CD4-positive, alpha-beta T cell treated with Interleukin-4 for 4 hours (primary cell): ENCODE data around the gene WFDC10A.
A peak's percentile ranks its signal among the peaks of the same experiment; 100 is the strongest.
"Not testable (repeated sequence)": the region's sequence is repeated elsewhere in the genome, so short reads cannot be mapped to it uniquely, and the experiment has no call there.

ENCODE experiments used
- DNase-seq: peaks from one replicate; pipeline ENCODE4 v3.0.0-alpha.2; 2020

The WFDC10A gene

GRCh38 chr20:45629496-45630100 is at the start of gene WFDC10A:
Gene WFDC10A, plus strand, starts transcription at chr20:45629739. Its CDS starts 75 bp downstream, at chr20:45629814.
- DNase-seq = peak; percentile 30

- no peak for DNase-seq
These were observed 47.8 kb upstream of the WFDC10A start for GRCh38 chr20:45581702-45582101.

GRCh38 chr20:45583502-45583901 is 46.0 kb upstream of the WFDC10A start:
- DNase-seq = no peak

GRCh38 chr20:45584294-45584693 is 45.2 kb upstream of the WFDC10A start:
- not testable (repeated sequence) for DNase-seq

- not testable (repeated sequence) for DNase-seq
These were observed 43.6 kb upstream of the WFDC10A start for GRCh38 chr20:45585986-45586385.

GRCh38 chr20:45588800-45589199 is 40.7 kb upstream of the WFDC10A start:
- no peak for DNase-seq

- no peak for DNase-seq
These were observed 39.8 kb upstream of the WFDC10A start for GRCh38 chr20:45589725-45590124.

GRCh38 chr20:45592574-45593189 is 36.9 kb upstream of the WFDC10A start:
- peak; percentile 28 for DNase-seq

- DNase-seq = no peak
These were observed 36.0 kb upstream of the WFDC10A start for GRCh38 chr20:45593498-45593897.

- DNase-seq = no peak
These were observed 34.3 kb upstream of the WFDC10A start for GRCh38 chr20:45595235-45595634.

GRCh38 chr20:45607810-45608209 is 21.7 kb upstream of the WFDC10A start:
- no peak for DNase-seq

- DNase-seq = no peak
These were observed 18.5 kb upstream of the WFDC10A start for GRCh38 chr20:45611054-45611453.

GRCh38 chr20:45612314-45612713 is 17.2 kb upstream of the WFDC10A start:
- no peak for DNase-seq

- no peak for DNase-seq
These were observed 11.9 kb upstream of the WFDC10A start for GRCh38 chr20:45617591-45617990.

GRCh38 chr20:45621593-45621992 is 7.9 kb upstream of the WFDC10A start:
- DNase-seq = no peak

GRCh38 chr20:45626540-45626939 is 3.0 kb upstream of the WFDC10A start:
- DNase-seq = no peak

GRCh38 chr20:45630371-45630770 is 832 bp downstream of the WFDC10A start:
- no peak for DNase-seq

- DNase-seq = no peak
These were observed 1.6 kb downstream of the WFDC10A start, which contains the start of gene WFDC9 for GRCh38 chr20:45631184-45631583. Gene WFDC9, minus strand, starts transcription at chr20:45631284. Its CDS starts 21,103 bp downstream, at chr20:45610181.

- no peak for DNase-seq
These were observed 7.0 kb downstream of the WFDC10A start for GRCh38 chr20:45636513-45636912.

- no peak for DNase-seq
These were observed 10.1 kb downstream of the WFDC10A start for GRCh38 chr20:45639687-45640086.

- DNase-seq = not testable (repeated sequence)
These were observed 11.5 kb downstream of the WFDC10A start for GRCh38 chr20:45641076-45641475.

GRCh38 chr20:45645869-45646268 is 16.3 kb downstream of the WFDC10A start:
- DNase-seq = not testable (repeated sequence)

- DNase-seq = no peak
These were observed 17.3 kb downstream of the WFDC10A start for GRCh38 chr20:45646875-45647274.

GRCh38 chr20:45647441-45648050 is 18.0 kb downstream of the WFDC10A start:
- no peak for DNase-seq
